Mesothelial cell of epicardium (in vitro differentiated cells): ENCODE data around the gene GPD2. TPM values are rescaled to one million over a fixed set of nuclear protein-coding genes. Genes with fewer than 3 reads are reported as not detected.

Source experiments
- DNase-seq, 2 experiments: peaks; one replicate each; pipeline ENCODE4 v3.0.0; 2021; ENCODE audit warnings: low spot score in 2 of 2; ENCODE audit not compliant: unreplicated experiment in 2 of 2
- H3K27ac Mint-ChIP-seq: 2 replicates; pipeline ENCODE4 v1.8.0; 2021; ENCODE audit warnings: mixed read lengths
- H3K27me3 Mint-ChIP-seq: 2 replicates; pipeline ENCODE4 v1.8.0; 2021; ENCODE audit warnings: low read depth, mixed read lengths
- H3K36me3 Mint-ChIP-seq: 2 replicates; pipeline ENCODE4 v1.8.0; 2021; ENCODE audit warnings: mixed read lengths
- H3K4me1 Mint-ChIP-seq: 2 replicates; pipeline ENCODE4 v1.8.0; 2021; ENCODE audit warnings: mixed read lengths
- H3K4me3 Mint-ChIP-seq: 2 replicates; pipeline ENCODE4 v1.8.0; 2021; ENCODE audit warnings: mild to moderate bottlenecking, moderate library complexity, mixed read lengths
- H3K9me3 Mint-ChIP-seq: 2 replicates; pipeline ENCODE4 v1.8.0; 2021; ENCODE audit warnings: mixed read lengths
- total RNA-seq: library from RNA; stranded (reverse); gene quantifications from 3 replicates; pipeline ENCODE4 v1.2.1, GENCODE V29; 2021
- TF ChIP-seq, protein P1 (sequence below): fragments of 200-600 bp; sonication (generic); IDR thresholded peaks from one replicate; pipeline ENCODE4 v1.5.0; 2021; ENCODE audit warnings: antibody characterized with exemption; ENCODE audit not compliant: unreplicated experiment

Gene GPD2
- total RNA-seq, 1 donor from 2014 or later: 21.7 TPM

- no peak overlapping the region for H3K27ac Mint-ChIP-seq
- H3K9me3 Mint-ChIP-seq: no peaks in the 10 kb centered on the region
- H3K27me3 Mint-ChIP-seq: no peaks in the 10 kb centered on the region
- H3K4me3 Mint-ChIP-seq: no peak overlapping the region
- no peak for DNase-seq
- no peaks in the 10 kb centered on the region for H3K36me3 Mint-ChIP-seq
- TF ChIP-seq, protein P1, sequence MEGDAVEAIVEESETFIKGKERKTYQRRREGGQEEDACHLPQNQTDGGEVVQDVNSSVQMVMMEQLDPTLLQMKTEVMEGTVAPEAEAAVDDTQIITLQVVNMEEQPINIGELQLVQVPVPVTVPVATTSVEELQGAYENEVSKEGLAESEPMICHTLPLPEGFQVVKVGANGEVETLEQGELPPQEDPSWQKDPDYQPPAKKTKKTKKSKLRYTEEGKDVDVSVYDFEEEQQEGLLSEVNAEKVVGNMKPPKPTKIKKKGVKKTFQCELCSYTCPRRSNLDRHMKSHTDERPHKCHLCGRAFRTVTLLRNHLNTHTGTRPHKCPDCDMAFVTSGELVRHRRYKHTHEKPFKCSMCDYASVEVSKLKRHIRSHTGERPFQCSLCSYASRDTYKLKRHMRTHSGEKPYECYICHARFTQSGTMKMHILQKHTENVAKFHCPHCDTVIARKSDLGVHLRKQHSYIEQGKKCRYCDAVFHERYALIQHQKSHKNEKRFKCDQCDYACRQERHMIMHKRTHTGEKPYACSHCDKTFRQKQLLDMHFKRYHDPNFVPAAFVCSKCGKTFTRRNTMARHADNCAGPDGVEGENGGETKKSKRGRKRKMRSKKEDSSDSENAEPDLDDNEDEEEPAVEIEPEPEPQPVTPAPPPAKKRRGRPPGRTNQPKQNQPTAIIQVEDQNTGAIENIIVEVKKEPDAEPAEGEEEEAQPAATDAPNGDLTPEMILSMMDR: no peak
- no peaks in the 10 kb centered on the region for H3K4me1 Mint-ChIP-seq
Observed at GRCh38 chr2:156411835-156412234, 24.3 kb upstream of the GPD2 start.

DNA sequence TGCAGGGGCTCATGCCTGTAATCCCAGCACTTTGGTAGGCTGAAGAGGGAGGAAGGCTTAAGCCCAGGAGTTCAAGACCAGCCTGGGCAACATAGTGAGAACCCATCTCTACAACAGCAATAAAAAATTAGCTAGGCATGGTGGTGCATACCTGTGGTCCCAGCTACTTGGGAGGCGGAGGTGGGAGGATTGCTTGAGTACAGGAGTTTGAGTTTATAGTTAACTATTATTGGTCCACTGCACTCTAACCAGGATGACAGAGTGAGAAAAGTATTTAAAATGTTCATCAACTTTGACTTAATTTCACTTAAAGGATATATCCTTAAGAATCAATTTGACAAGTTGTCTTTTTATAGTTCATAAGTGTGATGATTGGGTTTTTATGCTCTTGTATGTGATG, 14.3 kb upstream of the GPD2 start:
- no peak for DNase-seq
- no peak overlapping the region for H3K4me3 Mint-ChIP-seq
- no peaks in the 10 kb centered on the region for H3K36me3 Mint-ChIP-seq
- peaks cover 11% of the 10 kb centered on the region for H3K9me3 Mint-ChIP-seq
- H3K27me3 Mint-ChIP-seq: no peaks in the 10 kb centered on the region
- no peaks in the 10 kb centered on the region for H3K4me1 Mint-ChIP-seq
- H3K27ac Mint-ChIP-seq: no peak overlapping the region
- TF ChIP-seq, protein P1: no peak

GRCh38 chr2:156423674-156424282, 12.4 kb upstream of the GPD2 start:
- no peak overlapping the region for H3K4me3 Mint-ChIP-seq
- no peaks in the 10 kb centered on the region for H3K27me3 Mint-ChIP-seq
- H3K9me3 Mint-ChIP-seq: peaks cover 11% of the 10 kb centered on the region
- no peaks in the 10 kb centered on the region for H3K4me1 Mint-ChIP-seq
- H3K36me3 Mint-ChIP-seq: no peaks in the 10 kb centered on the region
- H3K27ac Mint-ChIP-seq: no peak overlapping the region
- DNase-seq: no peak
- TF ChIP-seq, protein P1: no peak

GRCh38 chr2:156427074-156427473, 9.1 kb upstream of the GPD2 start:
- H3K27me3 Mint-ChIP-seq: no peaks in the 10 kb centered on the region
- no peak for DNase-seq
- TF ChIP-seq, protein P1: no peak
- H3K27ac Mint-ChIP-seq: no peak overlapping the region
- H3K36me3 Mint-ChIP-seq: no peaks in the 10 kb centered on the region
- H3K9me3 Mint-ChIP-seq: no peaks in the 10 kb centered on the region
- peaks cover 7% of the 10 kb centered on the region for H3K4me1 Mint-ChIP-seq
- H3K4me3 Mint-ChIP-seq: no peak overlapping the region

- peaks cover 7% of the 10 kb centered on the region for H3K4me1 Mint-ChIP-seq
- H3K27me3 Mint-ChIP-seq: no peaks in the 10 kb centered on the region
- TF ChIP-seq, protein P1: no peak
- no peak overlapping the region for H3K27ac Mint-ChIP-seq
- H3K9me3 Mint-ChIP-seq: no peaks in the 10 kb centered on the region
- no peaks in the 10 kb centered on the region for H3K36me3 Mint-ChIP-seq
- DNase-seq: no peak
- no peak overlapping the region for H3K4me3 Mint-ChIP-seq
Observed at GRCh38 chr2:156429211-156429610, 7.0 kb upstream of the GPD2 start.
